IMR-90 (cell line): Measurements from ENCODE around the gene TWSG1. TPM values are rescaled to one million over a fixed set of nuclear protein-coding genes. Genes with fewer than 3 reads are reported as not detected.

ENCODE experiments used
- ATAC-seq: fragments of 200-7000 bp; cut with Tn5 transposase; 2 replicates; pipeline ENCODE4 v1.9.1; 2020; ENCODE audit warnings: low read depth, mild to moderate bottlenecking, moderate library complexity
- BruUV-seq: library from RNA; stranded (reverse); fragments of 400-500 nt; replicated peaks from 2 replicates; lab custom pipeline; 2021; lab: Mats Ljungman, UMichigan
- CTCF ChIA-PET: fragments of 300-600 bp; formaldehyde crosslinking; extraction: SDS; loops from one replicate; lab custom pipeline; 2021; ENCODE audit warnings: antibody characterized with exemption; lab: Yijun Ruan, JAX
- POLR2A ChIA-PET: fragments of 300-600 bp; sonication (Branson Sonifier 250); formaldehyde crosslinking; loops from one replicate; lab custom pipeline; 2022; ENCODE audit warnings: antibody characterized with exemption; ENCODE audit not compliant: unreplicated experiment; lab: Charles Lee
- DNase-seq: peaks from one replicate; pipeline ENCODE4 v3.0.0; 2013
- H2AFZ ChIP-seq: replicated peaks from 2 replicates; pipeline ENCODE3; 2013; ENCODE audit warnings: low read length, mild to moderate bottlenecking; ENCODE audit not compliant: poor library complexity
- H2AK5ac ChIP-seq: 2 replicates; pipeline ENCODE4 v1.6.1; 2013; ENCODE audit warnings: low read depth, low read length, inconsistent platforms
- H2AK9ac ChIP-seq: replicated peaks from 2 replicates; pipeline ENCODE3; 2013; ENCODE audit warnings: mild to moderate bottlenecking, low read depth, low read length, moderate library complexity; ENCODE audit not compliant: poor library complexity
- H2BK120ac ChIP-seq: 2 replicates; pipeline ENCODE4 v1.6.1; 2013; ENCODE audit warnings: low read depth, low read length, inconsistent platforms
- H2BK15ac ChIP-seq: 3 replicates; pipeline ENCODE4 v1.6.1; 2013; ENCODE audit warnings: low read depth, low read length, inconsistent platforms
- H2BK20ac ChIP-seq: 2 replicates; pipeline ENCODE4 v1.6.1; 2013; ENCODE audit warnings: low read depth, mild to moderate bottlenecking, inconsistent platforms, low read length, moderate library complexity
- H2BK5ac ChIP-seq: 2 replicates; pipeline ENCODE4 v1.6.1; 2013; ENCODE audit warnings: mild to moderate bottlenecking, low read depth, low read length, inconsistent platforms; ENCODE audit not compliant: poor library complexity, severe bottlenecking
- H3K14ac ChIP-seq: replicated peaks from 2 replicates; pipeline ENCODE4 v1.6.1; 2013; ENCODE audit warnings: low read depth, low read length, inconsistent platforms
- H3K18ac ChIP-seq: 2 replicates; pipeline ENCODE4 v1.6.1; 2013; ENCODE audit warnings: low read depth, low read length, control low read depth
- H3K23ac ChIP-seq: 2 replicates; pipeline ENCODE4 v1.6.1; 2013; ENCODE audit warnings: low read depth, low read length, inconsistent platforms
- H3K27ac ChIP-seq: 2 replicates; pipeline ENCODE4 v1.5.1; 2013; ENCODE audit warnings: mild to moderate bottlenecking, control low read depth, low read length; ENCODE audit not compliant: insufficient read depth
- H3K27me3 ChIP-seq: 2 replicates; pipeline ENCODE4 v1.6.1; 2013; ENCODE audit warnings: low read length; ENCODE audit not compliant: control insufficient read depth, insufficient read depth
- H3K36me3 ChIP-seq: 2 replicates; pipeline ENCODE4 v1.6.1; 2013; ENCODE audit warnings: low read length, mixed read lengths; ENCODE audit not compliant: control insufficient read depth, insufficient read depth
- H3K4ac ChIP-seq: 2 replicates; pipeline ENCODE4 v1.6.1; 2013; ENCODE audit warnings: low read depth, low read length, inconsistent platforms
- H3K4me1 ChIP-seq: 2 replicates; pipeline ENCODE4 v1.6.1; 2013; ENCODE audit warnings: low read length, mixed read lengths; ENCODE audit not compliant: control insufficient read depth, insufficient read depth
- H3K4me2 ChIP-seq: 2 replicates; pipeline ENCODE4 v1.6.1; 2013; ENCODE audit warnings: low read depth, mild to moderate bottlenecking, control low read depth, low read length, moderate library complexity
- H3K4me3 ChIP-seq: 2 replicates; pipeline ENCODE4 v1.5.1; 2013; ENCODE audit warnings: low read depth, mild to moderate bottlenecking, control low read depth, low read length, moderate library complexity; ENCODE audit not compliant: insufficient read depth
- H3K56ac ChIP-seq: 2 replicates; pipeline ENCODE4 v1.6.1; 2013; ENCODE audit warnings: low read length, inconsistent platforms; ENCODE audit not compliant: insufficient read depth; ENCODE audit errors: extremely low read depth
- H3K79me1 ChIP-seq, 2 experiments: 2 replicates each; pipeline ENCODE4 v1.6.1; 2013; ENCODE audit warnings: low read length in 2 of 2, inconsistent platforms in 1 of 2, low read depth in 1 of 2
- H3K9ac ChIP-seq: 2 replicates; pipeline ENCODE4 v1.6.1; 2013; ENCODE audit warnings: low read depth, low read length, control low read depth
- H3K9me1 ChIP-seq: 2 replicates; pipeline ENCODE4 v1.6.1; 2013; ENCODE audit warnings: low read length, inconsistent platforms; ENCODE audit not compliant: insufficient read depth
- H3K9me3 ChIP-seq: 2 replicates; pipeline ENCODE4 v1.6.1; 2013; ENCODE audit warnings: low read length; ENCODE audit not compliant: control insufficient read depth, insufficient read depth
- H4K20me1 ChIP-seq: 2 replicates; pipeline ENCODE4 v1.6.1; 2013; ENCODE audit warnings: low read length, inconsistent platforms; ENCODE audit not compliant: insufficient read depth
- H4K5ac ChIP-seq: 2 replicates; pipeline ENCODE4 v1.6.1; 2013; ENCODE audit warnings: mild to moderate bottlenecking, low read depth, low read length, control low read depth
- H4K8ac ChIP-seq, 2 experiments: 2 replicates each; pipeline ENCODE4 v1.6.1; 2013; ENCODE audit warnings: low read depth in 2 of 2, low read length in 2 of 2, control low read depth in 1 of 2, inconsistent platforms in 1 of 2
- H4K91ac ChIP-seq: 2 replicates; pipeline ENCODE4 v1.6.1; 2013; ENCODE audit warnings: low read depth, low read length, inconsistent platforms; ENCODE audit not compliant: insufficient read depth
- BHLHE40 ChIP-seq: fragments of 150-350 bp; IDR thresholded peaks from 2 replicates; pipeline ENCODE4 v1.6.1; 2016; ENCODE audit warnings: mild to moderate bottlenecking, low read depth, low read length
- CEBPB ChIP-seq: IDR thresholded peaks from 2 replicates; pipeline ENCODE4 v1.6.1; 2012; ENCODE audit warnings: low read depth, low read length, improper control_type of control experiment
- CHD1 ChIP-seq: IDR thresholded peaks from 2 replicates; pipeline ENCODE4 v1.6.1; 2012; ENCODE audit warnings: low read depth, low read length, improper control_type of control experiment
- MAFK ChIP-seq: IDR thresholded peaks from 2 replicates; pipeline ENCODE4 v1.6.1; 2012; ENCODE audit warnings: low read depth, low read length, improper control_type of control experiment
- MAZ ChIP-seq: IDR thresholded peaks from 2 replicates; pipeline ENCODE4 v1.6.1; 2012; ENCODE audit warnings: low read depth, mild to moderate bottlenecking, low read length, improper control_type of control experiment, moderate library complexity, borderline replicate concordance
- MXI1 ChIP-seq: IDR thresholded peaks from 2 replicates; pipeline ENCODE4 v1.6.1; 2012; ENCODE audit warnings: low read depth, mild to moderate bottlenecking, low read length, moderate library complexity, borderline replicate concordance
- RCOR1 ChIP-seq: IDR thresholded peaks from 2 replicates; pipeline ENCODE4 v1.6.1; 2012; ENCODE audit warnings: mild to moderate bottlenecking, low read length, improper control_type of control experiment; ENCODE audit not compliant: insufficient replicate concordance
- RFX5 ChIP-seq: IDR thresholded peaks from 2 replicates; pipeline ENCODE4 v1.8.0; 2012; ENCODE audit warnings: low read depth, mild to moderate bottlenecking, low read length, moderate library complexity
- SMC3 ChIP-seq: fragments of 150-350 bp; IDR thresholded peaks from 2 replicates; pipeline ENCODE4 v1.6.1; 2016; ENCODE audit warnings: low read depth, mild to moderate bottlenecking, antibody characterized with exemption, low read length, moderate library complexity
- WGBS, 2 experiments: methylation state at CpG; one replicate each; pipeline versions ENCODE4 v1.1.5 to v1.1.7; 2013; ENCODE audit warnings: missing lambda C conversion rate in 2 of 2; ENCODE audit not compliant: insufficient read length in 1 of 2; ENCODE audit errors: extremely low coverage in 2 of 2; 5-methylcytosine and 5-hydroxymethylcytosine counted together
- dilution Hi-C: fragments of 300-500 bp; cut with HindIII; formaldehyde crosslinking; loops from one replicate; pipeline ENCODE4 v1.14.3; 2018; ENCODE audit warnings: low sequenced_read_pairs; ENCODE audit not compliant: unreplicated experiment
- in situ Hi-C: fragments of 300-500 bp; cut with MboI; formaldehyde crosslinking; loops from 3 replicates; pipeline ENCODE4 v1.14.3; 2019; ENCODE audit warnings: low sequenced_read_pairs, inconsistent platforms, mixed read lengths
- intact Hi-C: fragments of 100-400 bp; cut with micrococcal nuclease; formaldehyde crosslinking; loops from 2 replicates; pipeline ENCODE4 v1.10.0; 2022
- polyA plus RNA-seq, 3 experiments: library from polyadenylated mRNA; depleted of rRNA; stranded (reverse); fragments of >200 nt; gene quantifications; 2 replicates each; pipeline ENCODE4 v1.2.3, GENCODE V29; 2012; ENCODE audit warnings: low replicate concordance in 1 of 3
- total RNA-seq: library from RNA; depleted of rRNA; stranded (reverse); fragments of >200 nt; gene quantifications from 2 replicates; pipeline ENCODE4 v1.2.3, GENCODE V29; 2012

The TWSG1 gene
- total and polyA plus RNA-seq, 2 of the 4 experiments (the other 2 are of a cell fraction), result 80.4 to 115 TPM

GRCh38 chr18:9418047-9418690 is 83.6 kb downstream of the TWSG1 start (continued):
- no peak for TF ChIP-seq MAFK

DNA sequence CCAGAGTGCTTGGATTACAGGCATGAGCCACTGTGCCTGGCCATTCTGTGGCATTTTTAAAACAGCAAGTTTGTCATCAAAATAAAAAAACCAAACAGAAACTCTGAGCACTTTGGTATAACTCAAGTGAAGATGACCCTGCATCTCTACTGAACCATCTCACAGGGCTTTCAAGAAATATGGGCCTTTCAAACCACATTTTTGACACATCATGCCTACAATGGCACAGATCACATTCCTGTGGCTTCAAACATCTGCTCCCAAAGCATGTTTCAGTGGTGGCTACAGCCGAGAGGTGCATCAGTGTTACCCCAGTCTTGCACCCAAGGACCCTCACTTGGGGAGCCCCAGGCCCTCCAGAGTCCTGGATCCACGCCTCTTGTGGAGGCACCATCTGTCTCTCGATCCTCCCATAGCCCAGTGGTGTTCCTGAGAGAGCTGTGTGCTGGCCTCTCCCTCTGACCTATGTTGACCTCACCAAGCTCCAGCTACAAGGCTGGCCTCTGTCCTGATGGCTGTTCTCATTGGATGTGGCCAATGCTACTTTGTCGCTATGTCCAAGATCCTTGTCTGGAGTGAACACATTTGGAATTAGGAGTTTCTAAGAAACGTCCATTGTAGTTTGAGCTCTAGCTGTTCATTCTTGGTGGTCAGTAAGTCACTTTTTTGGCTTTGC is 85.5 kb downstream of the TWSG1 start:
- Histone ChIP-seq H3K9ac (no peak overlapping the region), H3K79me1 (no peaks in the 10 kb centered on the region), H3K4ac (no peak overlapping the region), H2BK120ac (no peak overlapping the region), H2BK15ac (no peak overlapping the region), H3K4me1 (peaks cover 11% of the 10 kb centered on the region), H3K4me3 (no peak overlapping the region), H4K8ac (no peak overlapping the region), H3K27ac (no peak overlapping the region), H3K56ac (no peak overlapping the region), H4K91ac (no peak overlapping the region), H2BK20ac (no peak overlapping the region), H3K9me1 (no peaks in the 10 kb centered on the region), H3K36me3 (no peaks in the 10 kb centered on the region), H4K20me1 (no peaks in the 10 kb centered on the region), H4K5ac (no peak overlapping the region), H3K18ac (no peak overlapping the region), H3K14ac (no peak overlapping the region), H2AK9ac (no peak overlapping the region), H3K23ac (no peak overlapping the region), H2BK5ac (no peak overlapping the region), H2AK5ac (no peak overlapping the region), H3K9me3 (peaks cover 13% of the 10 kb centered on the region), H2AFZ (no peak overlapping the region), H3K4me2 (no peak overlapping the region), H3K27me3 (no peaks in the 10 kb centered on the region)
- WGBS, 2 experiments, result 100% methylated on average over 1 of the region's 5 CpGs; no CpG with 5 or more reads in 1 of the 2 experiments
- intact Hi-C loops (no loop called here), dilution Hi-C loops (no loop called here), in situ Hi-C loops (no loop called here)
- TF ChIP-seq SMC3, result no peak
- no peak for TF ChIP-seq MXI1
- no peak for TF ChIP-seq CEBPB
- no peak for TF ChIP-seq MAZ
- no peak for TF ChIP-seq BHLHE40
- TF ChIP-seq MAFK, result no peak
- no peak for TF ChIP-seq RFX5
- no peak for TF ChIP-seq RCOR1
- TF ChIP-seq CHD1, result no peak
- POLR2A ChIA-PET, result no interaction called here
- CTCF ChIA-PET, result no interaction called here
- ATAC-seq, result no peak
- BruUV-seq, result no TSS peak
- peak; percentile 33 for DNase-seq
